Mucosa of descending colon (tissue), 3 donors: ENCODE measurements around the gene LAMTOR4. TPM values are rescaled to one million over a fixed set of nuclear protein-coding genes. Genes with fewer than 3 reads are reported as not detected.
"Not testable (repeated sequence)": the region's sequence is repeated elsewhere in the genome, so short reads cannot be mapped to it uniquely, and the experiment has no call there.

Source experiments
- ATAC-seq: fragments of 200-7000 bp; cut with Tn5 transposase; one replicate; pipeline ENCODE4 v1.9.1; 2020; ENCODE audit warnings: mild to moderate bottlenecking, moderate library complexity
- DNase-seq, 3 donors: peaks; one replicate each; pipeline ENCODE4 v3.0.0-alpha.2; 2020
- H3K36me3 ChIP-seq: fragments of 200-600 bp; one replicate; pipeline ENCODE4 v1.8.0; 2021; ENCODE audit warnings: low read depth, mild to moderate bottlenecking
- H3K4me1 ChIP-seq: fragments of 200-600 bp; one replicate; pipeline ENCODE4 v1.8.0; 2021; ENCODE audit warnings: low read depth, mild to moderate bottlenecking
- H3K4me3 ChIP-seq: fragments of 200-600 bp; one replicate; pipeline ENCODE4 v1.8.0; 2021; ENCODE audit warnings: mild to moderate bottlenecking
- H3K9me3 ChIP-seq: fragments of 200-600 bp; one replicate; pipeline ENCODE4 v1.8.0; 2021; ENCODE audit warnings: mild to moderate bottlenecking
- CTCF ChIP-seq: fragments of 200-600 bp; IDR thresholded peaks from one replicate; pipeline ENCODE4 v1.8.0; 2022; ENCODE audit warnings: antibody characterized with exemption, mild to moderate bottlenecking
- intact Hi-C, 2 donors: fragments of 100-400 bp; cut with DNase I in 1 of 2; cut with micrococcal nuclease in 1 of 2; formaldehyde crosslinking; loops; one replicate each; pipeline versions ENCODE4 v1.11.0 to v1.11.1; 2022; cut with DNase I, micrococcal nuclease
- total RNA-seq, 3 donors: library from RNA; stranded (reverse); fragmentation: NEBNext Ultra II Directional in 2 of 3; extraction: Animal tissue kit (Norgen Biotek cat#: 25700) in 2 of 3; gene quantifications; one replicate each; pipeline versions ENCODE4 v1.2.1 to v1.2.4, GENCODE V29; 2021 to 2023
- donor health status: DM: no; HTN: no; CAD: no; lungs with moderate emphysema.
- donor health status: DM: no; HTN: no; CAD: no.
- donor health status: DM: no; HTN: yes; CAD: no.

LAMTOR4 gene
- total RNA-seq, 3 donors from 2014 or later, result 135 to 221 (median 187) TPM

- Histone ChIP-seq H3K4me1 (no peaks in the 10 kb centered on the region), H3K4me3 (no peak overlapping the region), H3K9me3 (no peaks in the 10 kb centered on the region), H3K36me3 (no peaks in the 10 kb centered on the region)
- DNase-seq (no peak), ATAC-seq (peak; percentile 69)
- TF ChIP-seq CTCF, result no peak
- intact Hi-C loops, result no loop called here
Observed at GRCh38 chr7:100190048-100190711, 41.5 kb downstream of the LAMTOR4 start.

GRCh38 chr7:100191775-100192174 is 43.1 kb downstream of the LAMTOR4 start:
- ATAC-seq (peak; percentile 56), DNase-seq (no peak)
- no peaks in the 10 kb centered on the region for H3K36me3 ChIP-seq
- H3K4me3 ChIP-seq, result no peak overlapping the region
- peaks cover 2% of the 10 kb centered on the region for H3K4me1 ChIP-seq
- no peak for TF ChIP-seq CTCF
- intact Hi-C loops, result no loop called here
- H3K9me3 ChIP-seq, result no peaks in the 10 kb centered on the region

GRCh38 chr7:100192281-100192862 is 43.7 kb downstream of the LAMTOR4 start:
- H3K4me3 ChIP-seq, H3K4me1 ChIP-seq, intact Hi-C loops, H3K36me3 ChIP-seq, H3K9me3 ChIP-seq, DNase-seq: not testable (repeated sequence)
- peak; percentile 64 for ATAC-seq

- DNase-seq, result no peak
- Histone ChIP-seq H3K9me3 (no peaks in the 10 kb centered on the region), H3K4me1 (peaks cover 2% of the 10 kb centered on the region), H3K4me3 (no peak overlapping the region), H3K36me3 (no peaks in the 10 kb centered on the region)
- ATAC-seq, result no peak
- no peak for TF ChIP-seq CTCF
- intact Hi-C loops, result no loop called here
Observed at GRCh38 chr7:100192969-100193368, 44.3 kb downstream of the LAMTOR4 start.

DNA sequence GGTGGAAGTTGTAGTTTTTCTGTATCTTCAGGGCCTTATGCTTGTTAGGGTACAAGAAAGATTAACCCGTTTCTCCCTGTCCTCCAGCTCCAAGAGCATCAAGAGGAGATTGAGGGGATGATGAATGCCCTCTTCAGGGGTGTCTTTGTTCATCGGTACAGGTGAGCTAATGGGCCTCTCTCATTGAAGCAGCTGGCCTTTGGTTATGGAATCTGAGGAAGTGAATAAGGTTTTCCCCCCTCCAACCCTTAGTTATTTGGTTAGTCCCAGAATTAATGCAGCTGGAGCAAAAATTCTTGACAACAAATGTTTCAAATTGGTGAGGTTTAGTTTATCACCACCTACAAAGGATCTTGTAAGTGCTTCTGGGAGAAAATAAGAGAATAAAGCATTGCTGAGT is 46.5 kb downstream of the LAMTOR4 start:
- DNase-seq (no peak), ATAC-seq (no peak)
- Histone ChIP-seq H3K4me3 (no peak overlapping the region), H3K36me3 (no peaks in the 10 kb centered on the region), H3K4me1 (peaks cover 2% of the 10 kb centered on the region), H3K9me3 (no peaks in the 10 kb centered on the region)
- intact Hi-C loops, result no loop called here
- no peak for TF ChIP-seq CTCF

DNA sequence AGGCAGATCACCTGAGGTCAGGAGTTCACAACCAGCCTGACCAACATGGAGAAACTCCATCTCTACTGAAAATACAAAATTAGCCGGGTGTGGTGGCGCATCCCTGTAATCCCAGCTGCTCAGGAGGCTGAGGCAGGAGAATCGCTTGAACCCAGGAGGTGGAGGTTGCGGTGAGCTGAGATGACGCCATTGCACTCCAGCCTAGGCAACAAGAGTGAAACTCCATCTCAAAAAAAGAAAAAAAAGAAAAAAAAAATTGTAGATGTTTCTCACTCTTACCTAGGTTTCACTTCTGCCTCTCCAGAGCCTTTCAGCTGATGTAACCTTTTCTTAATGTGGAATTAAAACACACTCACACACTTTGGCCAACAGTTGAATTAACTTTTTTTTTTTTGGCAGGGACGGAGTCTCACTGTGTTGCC is 47.2 kb downstream of the LAMTOR4 start:
- H3K4me3 ChIP-seq, intact Hi-C loops, H3K36me3 ChIP-seq, DNase-seq, H3K4me1 ChIP-seq, H3K9me3 ChIP-seq, ATAC-seq: not testable (repeated sequence)
